OCI-LY1 (cell line): ENCODE results near the gene COL11A1.

ENCODE experiments used
- EZH2 ChIP-seq: fragments of 200-600 bp; sonication (generic), shearing (Covaris generic); IDR thresholded peaks from 2 replicates; pipeline ENCODE4 v1.8.0; 2017; ENCODE audit warnings: borderline replicate concordance, mixed run types, mild to moderate bottlenecking, antibody characterized with exemption, low read length, moderate library complexity, mixed read lengths
- TF ChIP-seq, protein P1 (sequence below): fragments of 200-600 bp; sonication (generic), shearing (Covaris generic); IDR thresholded peaks from 2 replicates; pipeline ENCODE4 v1.5.1; 2017; ENCODE audit warnings: mild to moderate bottlenecking, antibody characterized with exemption, low read length, moderate library complexity, mixed read lengths

DNA sequence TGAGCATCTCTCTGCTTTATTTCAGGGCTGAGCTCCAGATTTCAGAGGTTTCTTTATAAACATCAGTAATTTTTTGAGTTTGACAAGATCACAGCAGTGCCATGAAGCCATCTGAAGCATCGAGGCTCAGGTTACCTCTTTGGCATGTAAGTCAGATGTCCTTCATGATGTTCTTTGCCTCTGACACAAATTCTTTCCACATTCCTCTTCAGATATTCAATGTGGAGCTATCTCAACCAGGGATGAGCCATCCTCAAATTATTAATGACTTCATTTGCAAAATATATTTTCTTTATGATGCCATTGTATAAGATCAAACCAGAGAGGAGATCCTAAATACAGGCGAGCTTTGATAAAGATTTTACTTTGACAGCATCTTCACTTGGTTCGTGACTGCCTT, 256.7 kb downstream of the COL11A1 start:
- TF ChIP-seq, protein P1, sequence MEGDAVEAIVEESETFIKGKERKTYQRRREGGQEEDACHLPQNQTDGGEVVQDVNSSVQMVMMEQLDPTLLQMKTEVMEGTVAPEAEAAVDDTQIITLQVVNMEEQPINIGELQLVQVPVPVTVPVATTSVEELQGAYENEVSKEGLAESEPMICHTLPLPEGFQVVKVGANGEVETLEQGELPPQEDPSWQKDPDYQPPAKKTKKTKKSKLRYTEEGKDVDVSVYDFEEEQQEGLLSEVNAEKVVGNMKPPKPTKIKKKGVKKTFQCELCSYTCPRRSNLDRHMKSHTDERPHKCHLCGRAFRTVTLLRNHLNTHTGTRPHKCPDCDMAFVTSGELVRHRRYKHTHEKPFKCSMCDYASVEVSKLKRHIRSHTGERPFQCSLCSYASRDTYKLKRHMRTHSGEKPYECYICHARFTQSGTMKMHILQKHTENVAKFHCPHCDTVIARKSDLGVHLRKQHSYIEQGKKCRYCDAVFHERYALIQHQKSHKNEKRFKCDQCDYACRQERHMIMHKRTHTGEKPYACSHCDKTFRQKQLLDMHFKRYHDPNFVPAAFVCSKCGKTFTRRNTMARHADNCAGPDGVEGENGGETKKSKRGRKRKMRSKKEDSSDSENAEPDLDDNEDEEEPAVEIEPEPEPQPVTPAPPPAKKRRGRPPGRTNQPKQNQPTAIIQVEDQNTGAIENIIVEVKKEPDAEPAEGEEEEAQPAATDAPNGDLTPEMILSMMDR = no peak
- no peak for TF ChIP-seq EZH2
